Ectodermal cell (in vitro differentiated cells): ENCODE measurements around the gene GRID2.

Source experiments
- H3K27ac ChIP-seq: 2 replicates; pipeline ENCODE4 v1.7.0; 2013; ENCODE audit warnings: mild to moderate bottlenecking, low read depth, low read length; ENCODE audit not compliant: insufficient read depth, poor library complexity, severe bottlenecking
- H3K27me3 ChIP-seq: 2 replicates; pipeline ENCODE4 v1.7.0; 2013; ENCODE audit warnings: mild to moderate bottlenecking, low read length; ENCODE audit not compliant: insufficient read depth, control insufficient read depth, poor library complexity, severe bottlenecking
- H3K36me3 ChIP-seq: one replicate; pipeline ENCODE4 v1.7.0; 2013; ENCODE audit warnings: low read length; ENCODE audit not compliant: control insufficient read depth, insufficient read depth
- H3K4me1 ChIP-seq: one replicate; pipeline ENCODE4 v1.7.0; 2013; ENCODE audit warnings: low read length; ENCODE audit not compliant: control insufficient read depth, insufficient read depth
- H3K4me3 ChIP-seq: 2 replicates; pipeline ENCODE4 v1.7.0; 2013; ENCODE audit warnings: low read depth, low read length, control low read depth; ENCODE audit not compliant: insufficient read depth
- H3K9me3 ChIP-seq: 2 replicates; pipeline ENCODE4 v1.7.0; 2013; ENCODE audit warnings: mild to moderate bottlenecking, low read length, moderate library complexity; ENCODE audit not compliant: control insufficient read depth
- WGBS, 2 experiments: methylation state at CpG; one replicate each; pipeline ENCODE4 v1.1.7; 2013; ENCODE audit warnings: missing lambda C conversion rate in 2 of 2; 5-methylcytosine and 5-hydroxymethylcytosine counted together

GRID2 gene

GRCh38 chr4:93764639-93765246, 1461.0 kb downstream of the GRID2 start:
- Histone ChIP-seq H3K4me3 (no peak overlapping the region), H3K27me3 (no peaks in the 10 kb centered on the region), H3K4me1 (no peaks in the 10 kb centered on the region), H3K27ac (no peak overlapping the region), H3K36me3 (no peaks in the 10 kb centered on the region), H3K9me3 (no peaks in the 10 kb centered on the region)
- 0 to 28% methylated on average over 1 to 5 of the region's 5 CpGs for WGBS, 2 experiments

- WGBS, 2 experiments = 90 to 92% methylated on average over 5 of the region's 5 CpGs
- Histone ChIP-seq H3K9me3 (no peaks in the 10 kb centered on the region), H3K27me3 (no peaks in the 10 kb centered on the region), H3K27ac (no peak overlapping the region), H3K36me3 (no peaks in the 10 kb centered on the region), H3K4me1 (no peaks in the 10 kb centered on the region), H3K4me3 (no peak overlapping the region)
These were observed 1464.2 kb downstream of the GRID2 start for GRCh38 chr4:93767917-93768316.

GRCh38 chr4:93770201-93770600, 1466.4 kb downstream of the GRID2 start:
- 67 to 92% methylated on average over 1 of the region's 1 CpG for WGBS, 2 experiments
- H3K4me3 ChIP-seq = no peak overlapping the region
- no peaks in the 10 kb centered on the region for H3K4me1 ChIP-seq
- no peaks in the 10 kb centered on the region for H3K27me3 ChIP-seq
- no peaks in the 10 kb centered on the region for H3K36me3 ChIP-seq
- no peak overlapping the region for H3K27ac ChIP-seq
- H3K9me3 ChIP-seq = no peaks in the 10 kb centered on the region

- WGBS, 2 experiments = 91% methylated on average over 8 of the region's 8 CpGs
- Histone ChIP-seq H3K27ac (no peak overlapping the region), H3K4me1 (no peaks in the 10 kb centered on the region), H3K36me3 (no peaks in the 10 kb centered on the region), H3K9me3 (no peaks in the 10 kb centered on the region), H3K4me3 (no peak overlapping the region), H3K27me3 (no peaks in the 10 kb centered on the region)
These were observed 1468.1 kb downstream of the GRID2 start for GRCh38 chr4:93771640-93772411.

DNA sequence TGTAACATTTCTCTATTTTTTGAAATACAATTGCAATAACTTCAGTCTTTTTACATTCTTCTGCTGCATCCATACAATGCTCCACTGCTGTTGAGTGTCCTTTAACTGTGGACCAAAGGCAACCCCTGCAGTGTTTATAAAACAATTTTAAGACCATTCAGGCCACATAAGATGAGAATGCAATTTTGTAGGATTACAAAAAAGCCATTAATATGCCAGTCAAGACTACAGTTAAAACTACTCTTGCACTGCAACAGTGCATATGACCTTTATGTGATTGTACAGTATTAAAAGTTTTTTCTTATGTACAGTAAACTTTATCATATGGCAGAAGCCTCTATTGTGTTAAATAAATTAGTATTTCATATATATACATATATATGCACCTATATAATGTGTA, 1469.1 kb downstream of the GRID2 start:
- Histone ChIP-seq H3K4me1 (no peaks in the 10 kb centered on the region), H3K27me3 (no peaks in the 10 kb centered on the region), H3K27ac (no peak overlapping the region)

DNA sequence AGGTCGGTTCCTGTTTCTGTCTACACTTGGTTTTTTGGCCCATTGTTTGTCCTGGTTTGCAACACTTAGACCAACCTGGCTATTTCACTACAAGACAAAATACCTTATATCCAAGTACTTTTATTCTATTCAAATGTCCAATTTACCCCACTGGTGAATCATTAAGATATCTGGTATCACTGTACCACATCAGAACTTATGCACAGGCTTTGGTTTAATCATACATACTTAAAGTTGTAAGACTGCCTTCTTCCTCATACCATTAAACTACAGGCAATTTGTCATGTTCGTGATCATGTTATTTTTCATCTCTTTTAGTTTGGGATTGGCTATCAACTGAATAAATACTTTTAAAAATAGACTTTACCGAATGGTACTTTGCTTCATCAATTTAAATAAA, 1471.8 kb downstream of the GRID2 start:
- Histone ChIP-seq H3K36me3 (no peaks in the 10 kb centered on the region), H3K4me1 (no peaks in the 10 kb centered on the region)
- WGBS, 2 experiments = 83 to 93% methylated on average over 1 to 2 of the region's 3 CpGs

More for the DNA sequence above, 1469.1 kb downstream of the GRID2 start:
- Histone ChIP-seq H3K4me3 (no peak overlapping the region), H3K36me3 (no peaks in the 10 kb centered on the region), H3K9me3 (no peaks in the 10 kb centered on the region)

GRCh38 chr4:93776386-93777080, 1472.8 kb downstream of the GRID2 start:
- H3K9me3 ChIP-seq = no peaks in the 10 kb centered on the region
- H3K4me1 ChIP-seq = no peaks in the 10 kb centered on the region
- H3K27me3 ChIP-seq = no peaks in the 10 kb centered on the region
- WGBS, 2 experiments = 92 to 97% methylated on average over 4 of the region's 4 CpGs
- H3K4me3 ChIP-seq = no peak overlapping the region
- no peak overlapping the region for H3K27ac ChIP-seq
- H3K36me3 ChIP-seq = no peaks in the 10 kb centered on the region

More for the DNA sequence above, 1471.8 kb downstream of the GRID2 start:
- H3K27me3 ChIP-seq = no peaks in the 10 kb centered on the region
- H3K9me3 ChIP-seq = no peaks in the 10 kb centered on the region
- H3K27ac ChIP-seq = no peak overlapping the region
- no peak overlapping the region for H3K4me3 ChIP-seq

DNA sequence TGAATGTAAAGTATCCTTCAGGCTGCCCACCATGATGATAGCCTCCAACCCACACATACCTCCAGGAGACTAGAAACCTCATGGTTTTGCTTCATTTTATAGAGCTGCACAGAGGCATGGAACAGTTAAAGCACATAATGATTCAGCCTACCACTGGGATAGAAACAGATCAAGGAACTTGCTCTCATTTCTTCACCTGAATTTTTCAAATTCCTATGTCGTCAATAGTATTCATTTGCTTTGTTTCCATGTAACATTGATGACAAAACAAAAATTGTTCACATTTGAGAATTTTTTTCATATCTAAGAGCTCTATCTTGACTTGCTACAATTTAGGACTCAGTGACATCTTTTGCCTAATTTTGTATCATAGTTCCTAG, 1473.3 kb downstream of the GRID2 start:
- Histone ChIP-seq H3K27ac (no peak overlapping the region), H3K27me3 (no peaks in the 10 kb centered on the region), H3K9me3 (no peaks in the 10 kb centered on the region), H3K36me3 (no peaks in the 10 kb centered on the region), H3K4me3 (no peak overlapping the region), H3K4me1 (no peaks in the 10 kb centered on the region)
- 94 to 100% methylated on average over 1 of the region's 1 CpG for WGBS, 2 experiments

DNA sequence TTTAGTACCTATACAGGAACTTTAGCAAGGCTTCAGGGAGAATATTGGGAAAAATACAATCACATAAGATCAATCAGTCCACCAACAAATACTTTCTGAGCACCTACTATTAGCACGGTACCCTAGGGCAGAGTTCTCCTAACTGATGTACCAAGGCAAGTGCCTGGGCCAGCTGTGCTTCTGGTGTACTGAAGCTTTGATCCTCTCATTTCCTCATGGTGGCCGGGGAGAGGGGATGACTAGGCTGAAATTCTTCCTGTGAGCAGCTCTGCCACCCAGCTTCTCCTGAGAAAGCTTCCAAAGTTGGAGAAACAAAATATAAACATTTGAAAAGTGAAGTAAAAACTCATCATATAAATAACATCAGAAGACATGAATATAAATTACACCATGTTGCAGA, 1475.5 kb downstream of the GRID2 start:
- WGBS, 2 experiments = 81 to 87% methylated on average over 2 of the region's 2 CpGs

GRCh38 chr4:93780080-93780479, 1476.3 kb downstream of the GRID2 start:
- H3K36me3 ChIP-seq = no peaks in the 10 kb centered on the region
- WGBS, 2 experiments = 95% methylated on average over 5 of the region's 5 CpGs
- no peak overlapping the region for H3K4me3 ChIP-seq
- H3K4me1 ChIP-seq = no peaks in the 10 kb centered on the region
- no peaks in the 10 kb centered on the region for H3K27me3 ChIP-seq
- H3K9me3 ChIP-seq = no peaks in the 10 kb centered on the region
- no peak overlapping the region for H3K27ac ChIP-seq

More for the DNA sequence above, 1475.5 kb downstream of the GRID2 start:
- H3K27ac ChIP-seq = no peak overlapping the region
- no peaks in the 10 kb centered on the region for H3K36me3 ChIP-seq
- H3K4me1 ChIP-seq = no peaks in the 10 kb centered on the region
- H3K9me3 ChIP-seq = no peaks in the 10 kb centered on the region
- no peak overlapping the region for H3K4me3 ChIP-seq
- H3K27me3 ChIP-seq = no peaks in the 10 kb centered on the region
